HL-60 (cell line): Measurements from ENCODE around the gene FAM89B.

Experiments
- GABPA ChIP-seq: IDR thresholded peaks from 2 replicates; pipeline ENCODE4 v1.6.1; 2012; ENCODE audit warnings: low read depth
- POLR2AphosphoS5 ChIP-seq: IDR thresholded peaks from 2 replicates; pipeline ENCODE4 v1.6.1; 2012; ENCODE audit warnings: low read depth
- SPI1 ChIP-seq: IDR thresholded peaks from 2 replicates; pipeline ENCODE4 v1.6.1; 2012; ENCODE audit warnings: low read depth, mild to moderate bottlenecking, borderline replicate concordance
- TF ChIP-seq, protein P1 (sequence below): IDR thresholded peaks from one replicate; pipeline ENCODE4 v1.5.1; 2011; ENCODE audit warnings: low read length, control low read depth, inconsistent platforms; ENCODE audit not compliant: insufficient read depth
- TF ChIP-seq, protein P2 (sequence below): IDR thresholded peaks from 2 replicates; pipeline ENCODE4 v1.6.1; 2012; ENCODE audit warnings: low read depth; ENCODE audit not compliant: insufficient replicate concordance

DNA sequence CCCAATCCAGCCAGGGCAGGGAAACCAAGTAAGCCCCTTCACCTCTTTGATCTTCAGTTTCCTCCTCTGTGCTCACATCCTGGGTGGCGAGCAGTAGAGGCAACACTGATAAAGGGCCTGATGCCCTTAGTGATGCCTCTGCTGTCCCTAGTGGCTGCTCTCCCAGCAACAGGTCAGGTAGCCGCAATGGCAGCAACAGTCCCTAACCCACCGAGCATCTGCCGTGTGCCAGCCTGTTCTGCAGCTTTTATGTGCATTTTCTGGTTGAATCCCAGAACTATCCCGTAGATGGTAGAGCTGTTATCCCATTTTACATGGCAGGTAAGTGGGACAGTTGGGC, 42.2 kb upstream of the FAM89B start:
- TF ChIP-seq, protein P1, sequence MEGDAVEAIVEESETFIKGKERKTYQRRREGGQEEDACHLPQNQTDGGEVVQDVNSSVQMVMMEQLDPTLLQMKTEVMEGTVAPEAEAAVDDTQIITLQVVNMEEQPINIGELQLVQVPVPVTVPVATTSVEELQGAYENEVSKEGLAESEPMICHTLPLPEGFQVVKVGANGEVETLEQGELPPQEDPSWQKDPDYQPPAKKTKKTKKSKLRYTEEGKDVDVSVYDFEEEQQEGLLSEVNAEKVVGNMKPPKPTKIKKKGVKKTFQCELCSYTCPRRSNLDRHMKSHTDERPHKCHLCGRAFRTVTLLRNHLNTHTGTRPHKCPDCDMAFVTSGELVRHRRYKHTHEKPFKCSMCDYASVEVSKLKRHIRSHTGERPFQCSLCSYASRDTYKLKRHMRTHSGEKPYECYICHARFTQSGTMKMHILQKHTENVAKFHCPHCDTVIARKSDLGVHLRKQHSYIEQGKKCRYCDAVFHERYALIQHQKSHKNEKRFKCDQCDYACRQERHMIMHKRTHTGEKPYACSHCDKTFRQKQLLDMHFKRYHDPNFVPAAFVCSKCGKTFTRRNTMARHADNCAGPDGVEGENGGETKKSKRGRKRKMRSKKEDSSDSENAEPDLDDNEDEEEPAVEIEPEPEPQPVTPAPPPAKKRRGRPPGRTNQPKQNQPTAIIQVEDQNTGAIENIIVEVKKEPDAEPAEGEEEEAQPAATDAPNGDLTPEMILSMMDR = peak; percentile 26
- TF ChIP-seq POLR2AphosphoS5 (no peak), GABPA (no peak), SPI1 (no peak)
- TF ChIP-seq, protein P2, sequence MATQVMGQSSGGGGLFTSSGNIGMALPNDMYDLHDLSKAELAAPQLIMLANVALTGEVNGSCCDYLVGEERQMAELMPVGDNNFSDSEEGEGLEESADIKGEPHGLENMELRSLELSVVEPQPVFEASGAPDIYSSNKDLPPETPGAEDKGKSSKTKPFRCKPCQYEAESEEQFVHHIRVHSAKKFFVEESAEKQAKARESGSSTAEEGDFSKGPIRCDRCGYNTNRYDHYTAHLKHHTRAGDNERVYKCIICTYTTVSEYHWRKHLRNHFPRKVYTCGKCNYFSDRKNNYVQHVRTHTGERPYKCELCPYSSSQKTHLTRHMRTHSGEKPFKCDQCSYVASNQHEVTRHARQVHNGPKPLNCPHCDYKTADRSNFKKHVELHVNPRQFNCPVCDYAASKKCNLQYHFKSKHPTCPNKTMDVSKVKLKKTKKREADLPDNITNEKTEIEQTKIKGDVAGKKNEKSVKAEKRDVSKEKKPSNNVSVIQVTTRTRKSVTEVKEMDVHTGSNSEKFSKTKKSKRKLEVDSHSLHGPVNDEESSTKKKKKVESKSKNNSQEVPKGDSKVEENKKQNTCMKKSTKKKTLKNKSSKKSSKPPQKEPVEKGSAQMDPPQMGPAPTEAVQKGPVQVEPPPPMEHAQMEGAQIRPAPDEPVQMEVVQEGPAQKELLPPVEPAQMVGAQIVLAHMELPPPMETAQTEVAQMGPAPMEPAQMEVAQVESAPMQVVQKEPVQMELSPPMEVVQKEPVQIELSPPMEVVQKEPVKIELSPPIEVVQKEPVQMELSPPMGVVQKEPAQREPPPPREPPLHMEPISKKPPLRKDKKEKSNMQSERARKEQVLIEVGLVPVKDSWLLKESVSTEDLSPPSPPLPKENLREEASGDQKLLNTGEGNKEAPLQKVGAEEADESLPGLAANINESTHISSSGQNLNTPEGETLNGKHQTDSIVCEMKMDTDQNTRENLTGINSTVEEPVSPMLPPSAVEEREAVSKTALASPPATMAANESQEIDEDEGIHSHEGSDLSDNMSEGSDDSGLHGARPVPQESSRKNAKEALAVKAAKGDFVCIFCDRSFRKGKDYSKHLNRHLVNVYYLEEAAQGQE = no peak
